ENCODE measurements around the gene RAD1. TPM values are rescaled to one million over a fixed set of nuclear protein-coding genes. Genes with fewer than 3 reads are reported as not detected.

The RAD1 gene
- total and polyA plus RNA-seq, 2 of the 8 experiments (the other 6 are each of a cell fraction or from before 2014, with no cell fraction given) = 15.1 to 37.3 TPM

GRCh38 chr5:34897646-34898045, 17.7 kb downstream of the RAD1 start:
- Histone ChIP-seq H3K4me1 (replicated peaks in 1 of 4; ENCODE audit: control insufficient read depth in 3 of 4, insufficient read depth in 4 of 4, low read length in 3 of 4) (peaks cover 0 to 11% (median 0%) of the 10 kb centered on the region in 4 experiments; a peak in 1 of 7 replicates), H3K4me3 (ENCODE audit: extremely low read depth in 1 of 4, insufficient read depth in 2 of 4, low read depth in 3 of 4, low read length in 4 of 4) (no peak overlapping the region), H3K79me2 (ENCODE audit: control insufficient read depth in 1 of 2, insufficient read depth in 2 of 2, low read length in 2 of 2) (no peaks in the 10 kb centered on the region), H3K23ac (ENCODE audit: insufficient read length) (no peak overlapping the region), H2AFZ (ENCODE audit: low read length) (no peak overlapping the region), H4K5ac (ENCODE audit: insufficient read length, low read depth, low read length) (no peak overlapping the region), H2BK12ac (ENCODE audit: low read depth, low read length) (no peak overlapping the region), H4K20me1 (replicated peaks in 1 of 2; ENCODE audit: control insufficient read depth in 1 of 2, insufficient read depth in 2 of 2, low read length in 2 of 2) (no peaks in the 10 kb centered on the region), H2BK120ac (replicated peaks; ENCODE audit: low read depth, low read length) (no peak overlapping the region), H3K56ac (replicated peaks; ENCODE audit: insufficient read length, low read depth, low read length) (no peak overlapping the region), H3K9ac (replicated peaks in 1 of 4; ENCODE audit: extremely low read depth in 1 of 4, low read depth in 3 of 4, low read length in 3 of 4) (no peak overlapping the region), H3K27me3 (replicated peaks in 1 of 4; ENCODE audit: control insufficient read depth in 3 of 4, extremely low read depth in 1 of 4, insufficient read depth in 3 of 4, low read length in 3 of 4) (no peaks in the 10 kb centered on the region), H2BK15ac (ENCODE audit: low read length) (no peak overlapping the region), H3K18ac (ENCODE audit: extremely low read depth, low read length) (no peak overlapping the region), H3K9me3 (ENCODE audit: insufficient read depth in 2 of 2, low read depth in 1 of 2, low read length in 1 of 2) (no peaks in the 10 kb centered on the region), H3K14ac (ENCODE audit: insufficient read length) (no peak overlapping the region), H4K8ac (ENCODE audit: extremely low read depth, insufficient read depth, low read length) (no peak overlapping the region), H3K4me2 (ENCODE audit: insufficient read depth in 1 of 2, low read depth in 2 of 2, low read length in 2 of 2) (no peak overlapping the region), H2AK5ac (ENCODE audit: low read depth, low read length) (no peak overlapping the region), H4K91ac (replicated peaks; ENCODE audit: insufficient read length, low read length) (no peak overlapping the region), H3K23me2 (ENCODE audit: low read depth, low read length) (no peaks in the 10 kb centered on the region), H2BK5ac (ENCODE audit: low read depth, low read length) (no peak overlapping the region), H2BK20ac (ENCODE audit: low read length) (no peak overlapping the region), H3K27ac (ENCODE audit: low read depth, low read length) (no peak overlapping the region), H3K79me1 (ENCODE audit: low read depth, low read length) (no peaks in the 10 kb centered on the region), H3K36me3 (ENCODE audit: control insufficient read depth in 2 of 4, insufficient read depth in 4 of 4, low read length in 3 of 4) (peaks cover 0 to 4% (median under 1%) of the 10 kb centered on the region in 4 experiments; a peak in 2 of 8 replicates), H3K4ac (replicated peaks; ENCODE audit: insufficient read length, low read depth, low read length) (no peak overlapping the region)
- no peak for FAIRE-seq
- ChIA-PET POLR2A (ENCODE audit: partially characterized antibody) (interaction anchor here (1.2 to 2.3 kb wide), 5 partner anchors 17 to 422 kb away, joined by 3 to 11 read pairs (median 5); partner anchors contain the start of genes BRIX1, RAD1 and TTC23L), CTCF (ENCODE audit: partially characterized antibody) (interaction anchor here (0.7 to 4.9 kb wide), 56 partner anchors 7 to 446 kb away, joined by 3 to 44 read pairs (median 5); partner anchors contain the start of genes BRIX1, RAD1 and TTC23L)
- no peak for DNase-seq (ENCODE audit: low read depth in 1 of 2, low spot score in 2 of 2)
- TF ChIP-seq ASH2L (IDR thresholded peaks at IDR 0.05; ENCODE audit: low read length) = no peak
- TF ChIP-seq YY1 (IDR thresholded peaks at IDR 0.05; ENCODE audit: low read depth, low read length) = no peak
- no peak for TF ChIP-seq GABPA (IDR thresholded peaks at IDR 0.05; ENCODE audit: borderline replicate concordance, insufficient read depth, low read length)
- no peak for TF ChIP-seq HDAC2 (IDR thresholded peaks at IDR 0.05; ENCODE audit: borderline replicate concordance in 1 of 2, low read depth in 2 of 2, low read length in 2 of 2)
- no peak for TF ChIP-seq POLR2A (IDR thresholded peaks at IDR 0.05; ENCODE audit: control extremely low read depth in 1 of 2, low read depth in 2 of 2, low read length in 2 of 2)
- no peak for TF ChIP-seq POU5F1 (IDR thresholded peaks at IDR 0.05; ENCODE audit: low read depth, low read length)
- TF ChIP-seq FOSL1 (IDR thresholded peaks at IDR 0.05; ENCODE audit: insufficient read depth, low read depth, low read length) = no peak
- no peak for TF ChIP-seq TCF12 (IDR thresholded peaks at IDR 0.05; ENCODE audit: low read depth, low read length)
- no peak for TF ChIP-seq ATF3 (IDR thresholded peaks at IDR 0.05; ENCODE audit: insufficient read depth, low read depth, low read length)
- no peak for TF ChIP-seq JUND (IDR thresholded peaks at IDR 0.05; ENCODE audit: low read length)
- TF ChIP-seq CREB1 (IDR thresholded peaks at IDR 0.05) = no peak
- TF ChIP-seq NANOG (IDR thresholded peaks at IDR 0.05; ENCODE audit: insufficient read depth, low read depth, low read length, poor library complexity, severe bottlenecking) = no peak
- TF ChIP-seq TBP (IDR thresholded peaks at IDR 0.05; ENCODE audit: low read depth, low read length) = no peak
- TF ChIP-seq SIN3A (conservative IDR thresholded peaks at IDR 0.05 in 1 of 2, IDR thresholded peaks at IDR 0.05 in 1 of 2; ENCODE audit: low read depth in 1 of 2, low read length in 2 of 2) = no peak
- no peak for TF ChIP-seq MAFK (IDR thresholded peaks at IDR 0.05; ENCODE audit: low read depth, low read length)

Data from H1 (cell line).